ENCODE data around the gene BCOR.

BCOR gene

DNA sequence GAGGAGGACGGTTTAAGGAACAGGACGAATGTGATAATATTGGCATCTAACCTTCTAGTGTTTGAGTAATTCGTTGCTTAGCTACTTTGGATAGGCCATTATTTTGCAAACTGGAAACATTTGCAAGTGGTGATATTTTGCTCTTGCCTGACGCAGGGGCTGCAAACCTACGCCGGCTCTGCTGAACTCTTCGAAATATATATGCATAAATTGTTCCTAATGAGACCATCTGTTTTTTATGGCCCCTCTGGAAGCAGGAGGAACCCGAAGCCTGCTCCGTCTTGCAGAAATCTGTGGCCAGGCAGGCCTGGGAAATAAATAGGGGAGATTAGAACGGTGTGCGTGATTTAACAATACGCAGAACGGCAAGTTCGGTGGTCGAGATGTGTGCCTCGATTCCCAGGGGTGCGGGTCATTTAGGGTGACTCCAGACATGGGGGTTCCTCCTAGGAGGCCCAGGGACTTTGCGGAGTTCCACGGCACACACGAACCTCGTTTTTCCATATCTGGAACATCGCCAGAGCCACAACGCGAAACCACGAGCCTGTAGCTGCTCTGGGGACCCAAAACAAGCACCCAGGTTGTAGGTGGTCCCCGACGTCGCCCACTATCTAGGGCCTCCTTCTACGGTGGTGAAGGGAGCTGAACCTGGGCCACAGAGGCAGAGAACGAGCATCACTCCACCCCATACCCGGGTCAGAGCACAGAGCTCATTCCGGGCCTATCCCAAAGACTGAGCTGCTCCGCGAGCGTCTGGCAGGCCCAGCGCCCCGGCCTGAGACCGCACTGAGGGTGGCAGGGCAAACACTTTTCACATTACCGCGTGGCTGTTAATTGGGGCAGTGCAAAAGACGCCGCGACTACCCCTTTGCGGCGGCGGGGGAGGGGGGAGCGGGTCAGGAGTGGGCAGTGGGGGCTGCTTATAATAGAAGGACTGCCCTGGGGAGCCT lies 89.7 kb downstream of the BCOR start:
- no peak for DNase-seq (ENCODE audit: low read depth)
- no peak overlapping the region for H3K4me3 ChIP-seq (ENCODE audit: low read depth, low read length)
- no peak for TF ChIP-seq CTCF (conservative IDR thresholded peaks at IDR 0.05; ENCODE audit: low read depth, low read length)

GRCh38 chrX:40007131-40007755 lies 90.5 kb downstream of the BCOR start:
- H3K4me3 ChIP-seq (ENCODE audit: low read depth, low read length) = no peak overlapping the region
- DNase-seq (ENCODE audit: low read depth) = no peak
- no peak for TF ChIP-seq CTCF (conservative IDR thresholded peaks at IDR 0.05; ENCODE audit: low read depth, low read length)

DNA sequence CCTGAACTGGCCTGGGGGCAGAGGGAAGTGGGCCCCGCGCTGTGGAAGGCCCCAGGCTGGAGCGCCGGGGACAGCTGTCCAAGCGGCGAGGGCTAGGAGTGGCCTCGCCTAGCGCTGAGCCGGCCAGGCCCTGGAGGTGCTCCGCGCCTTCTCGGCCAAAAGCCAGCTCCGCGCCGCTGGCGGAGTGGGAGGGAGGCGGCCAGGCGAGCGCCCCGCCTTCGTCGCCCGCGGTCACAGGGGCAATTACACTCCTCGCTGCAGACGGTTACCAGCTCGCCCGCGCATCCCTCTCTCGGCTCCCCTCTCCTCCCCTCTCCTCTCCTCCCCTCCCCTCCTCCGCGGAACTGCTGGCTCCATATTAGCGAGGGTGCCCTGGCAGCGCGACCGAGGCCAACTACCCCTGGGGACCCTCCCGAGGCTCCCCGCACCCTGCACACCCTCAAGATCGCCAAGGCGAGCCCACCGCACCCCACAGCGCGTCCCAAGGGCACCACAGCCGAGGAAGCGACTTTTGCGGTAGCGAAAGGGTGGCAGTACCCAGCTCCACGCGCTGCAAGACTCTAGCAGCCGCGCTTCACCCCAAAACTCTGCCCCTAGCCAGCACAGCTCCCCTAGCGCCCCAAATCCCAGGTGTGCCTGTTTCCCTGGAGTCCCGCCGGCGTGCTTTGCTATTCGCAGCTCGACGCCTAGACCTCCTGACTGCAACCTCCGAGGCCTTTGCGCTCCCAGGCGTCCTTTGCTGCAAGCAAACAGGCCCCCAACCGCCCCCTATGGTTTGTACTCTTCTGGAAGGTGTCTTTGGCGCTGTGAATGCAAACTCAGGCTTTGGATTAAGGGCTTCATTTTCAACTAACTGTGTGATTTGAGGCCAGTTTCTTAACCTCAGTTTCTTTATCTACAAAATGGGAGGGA lies 91.4 kb downstream of the BCOR start:
- H3K4me3 ChIP-seq (ENCODE audit: low read depth, low read length) = no peak overlapping the region
- TF ChIP-seq CTCF (conservative IDR thresholded peaks at IDR 0.05; ENCODE audit: low read depth, low read length) = no peak
- DNase-seq (ENCODE audit: low read depth) = no peak

DNA sequence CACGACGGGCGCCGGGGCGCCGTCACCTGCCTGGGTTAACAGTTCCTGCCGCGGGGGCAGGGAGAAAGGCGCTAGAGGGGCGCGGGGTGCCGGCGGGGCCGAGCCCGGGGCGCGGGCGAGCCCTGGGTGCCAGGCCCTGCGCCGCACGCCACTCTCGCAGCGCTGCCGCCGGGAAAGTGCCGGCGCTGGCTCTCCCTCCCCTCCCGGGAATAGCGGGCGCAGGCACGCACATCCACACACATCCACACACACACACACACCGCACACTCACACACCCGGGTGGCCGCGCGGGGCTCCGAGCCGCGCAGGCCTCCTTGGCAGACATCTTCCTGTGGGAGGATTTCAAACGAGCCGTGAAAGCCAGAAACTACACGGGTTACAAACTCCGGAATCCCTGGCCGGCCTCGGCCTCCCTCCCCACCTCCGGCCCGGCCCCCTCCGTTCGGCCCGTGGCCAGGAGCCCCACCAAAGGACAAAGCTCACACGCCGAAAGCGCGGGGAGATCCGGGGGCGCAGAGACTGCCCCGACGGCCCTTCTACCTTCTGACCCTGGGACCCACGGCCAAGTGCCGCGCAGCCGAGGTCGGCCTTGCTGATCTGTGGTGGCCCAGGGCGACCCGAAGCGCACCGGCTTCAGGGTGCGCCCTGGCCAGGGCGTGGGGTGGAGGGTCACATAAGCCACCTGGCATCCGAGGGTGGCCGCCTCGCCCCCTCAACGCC lies 92.3 kb downstream of the BCOR start:
- no peak overlapping the region for H3K4me3 ChIP-seq (ENCODE audit: low read depth, low read length)
- DNase-seq (ENCODE audit: low read depth) = no peak

DNA sequence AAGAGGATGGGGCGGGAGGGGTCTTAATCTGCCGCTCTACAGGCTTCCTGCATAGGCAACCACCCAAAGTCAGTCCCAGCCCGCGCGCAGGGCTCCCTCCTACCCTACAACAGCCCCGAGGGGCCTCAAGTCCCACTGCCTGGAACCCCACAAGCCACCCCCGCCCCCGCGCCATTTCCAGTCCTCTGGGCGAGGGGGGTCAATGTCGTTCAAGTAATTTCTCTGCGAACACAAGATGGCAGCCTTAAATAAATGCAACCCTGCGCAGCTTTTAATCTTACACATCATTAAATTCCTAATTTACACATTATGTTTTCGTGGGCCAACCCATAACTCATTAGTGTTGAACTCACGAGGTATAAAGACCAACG lies 92.9 kb downstream of the BCOR start:
- H3K4me3 ChIP-seq (ENCODE audit: low read depth, low read length) = no peak overlapping the region
- no peak for DNase-seq (ENCODE audit: low read depth)
- no peak for TF ChIP-seq CTCF (conservative IDR thresholded peaks at IDR 0.05; ENCODE audit: low read depth, low read length)

More for the DNA sequence above, 92.3 kb downstream of the BCOR start:
- no peak for TF ChIP-seq CTCF (conservative IDR thresholded peaks at IDR 0.05; ENCODE audit: low read depth, low read length)

DNA sequence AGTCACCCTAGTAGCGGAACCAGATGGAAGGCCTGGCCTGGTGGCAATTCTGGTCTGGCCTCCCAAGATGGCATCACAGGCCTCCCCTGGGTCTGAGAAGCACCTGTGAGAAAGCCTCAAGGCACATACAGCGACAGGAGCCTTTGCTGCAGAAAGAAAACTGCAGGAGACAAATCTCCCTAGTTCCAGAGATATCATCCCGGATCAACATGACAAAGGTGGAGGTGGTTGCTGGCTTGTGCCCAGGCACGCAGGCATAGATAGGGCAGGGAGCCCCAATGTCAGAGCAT lies 93.6 kb downstream of the BCOR start:
- TF ChIP-seq CTCF (conservative IDR thresholded peaks at IDR 0.05; ENCODE audit: low read depth, low read length) = no peak
- H3K4me3 ChIP-seq (ENCODE audit: low read depth, low read length) = no peak overlapping the region
- DNase-seq (ENCODE audit: low read depth) = no peak

Data from choroid plexus epithelial cell (primary cell).